ENCODE measurements around the gene VWF.

GRCh38 chr12:6067152-6067916 lies 57.1 kb downstream of the VWF start:
- peak; percentile 44 to 55 for TF ChIP-seq CTCF (conservative IDR thresholded peaks at IDR 0.05 in 1 of 2, IDR thresholded peaks at IDR 0.05 in 1 of 2; ENCODE audit: extremely low read depth in 1 of 2, insufficient read depth in 1 of 2, low read depth in 1 of 2, low read length in 2 of 2)
- no peak for TF ChIP-seq EZH2 (IDR thresholded peaks at IDR 0.05; ENCODE audit: borderline replicate concordance, low read length)
